GM19463 (cell line): ENCODE measurements around the gene EPB41L5.
"Not testable (repeated sequence)": the region's sequence is repeated elsewhere in the genome, so short reads cannot be mapped to it uniquely, and the experiment has no call there.

Source experiments
- ATAC-seq: cut with Tn5 transposase; IDR thresholded peaks from one replicate; pipeline ENCODE4 v1.9.1; 2021; ENCODE audit warnings: mild to moderate bottlenecking, moderate library complexity; ENCODE audit not compliant: unreplicated experiment

Gene EPB41L5

DNA sequence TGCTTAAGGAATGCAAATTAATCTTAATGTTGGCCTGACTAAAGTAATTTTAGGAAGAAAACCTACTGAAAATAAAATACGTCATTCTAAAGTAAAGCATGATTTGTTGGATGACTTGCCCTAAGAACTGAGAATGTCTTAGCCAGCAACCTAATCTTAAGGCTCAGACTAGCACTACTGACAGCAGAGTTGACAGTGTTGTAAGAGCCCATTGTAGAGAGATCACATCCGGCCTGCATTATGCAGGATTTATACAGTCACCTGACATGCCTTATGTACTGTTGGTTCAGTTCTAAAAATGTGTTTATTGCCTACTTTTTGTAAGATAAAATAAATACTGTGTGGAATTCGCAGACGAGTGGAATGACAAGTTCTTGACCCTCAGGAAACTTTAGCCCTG is 128.0 kb downstream of the EPB41L5 start:
- no peak for ATAC-seq

DNA sequence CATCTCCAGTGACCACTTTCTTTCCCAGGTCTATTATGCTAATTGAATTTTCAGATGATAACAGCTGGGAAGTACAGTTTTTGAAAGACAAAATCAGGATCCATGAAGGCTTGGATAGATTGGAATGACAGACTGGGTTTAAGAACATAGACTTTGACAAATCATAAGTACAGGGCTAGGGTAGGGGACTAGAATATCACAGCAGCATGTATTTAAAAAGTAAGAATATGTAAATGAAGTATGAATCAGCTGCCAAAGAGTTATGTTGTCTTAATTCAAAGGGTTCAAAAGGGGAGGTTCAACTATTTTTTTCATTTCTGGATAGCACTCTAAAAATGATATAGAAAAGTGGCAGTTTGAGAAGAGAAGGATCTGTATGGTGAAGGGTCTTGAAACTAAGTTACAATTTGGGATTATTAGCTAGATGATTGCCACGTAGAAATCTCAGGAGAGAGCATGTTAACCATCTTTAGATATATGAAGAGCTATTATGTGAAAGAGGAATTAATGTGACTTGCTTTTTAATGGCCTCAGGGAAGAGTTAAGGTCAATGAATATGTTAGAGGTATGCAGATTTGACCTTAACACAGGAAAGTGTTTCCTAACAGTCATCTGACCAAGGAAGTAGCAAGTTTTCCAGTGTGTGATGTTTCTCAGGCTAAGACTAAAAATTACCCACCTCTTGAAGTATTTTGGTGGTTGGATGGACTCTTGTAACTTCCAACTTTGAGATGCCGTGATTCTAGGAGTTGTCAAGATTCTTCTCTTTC is 128.6 kb downstream of the EPB41L5 start:
- ATAC-seq = no peak

DNA sequence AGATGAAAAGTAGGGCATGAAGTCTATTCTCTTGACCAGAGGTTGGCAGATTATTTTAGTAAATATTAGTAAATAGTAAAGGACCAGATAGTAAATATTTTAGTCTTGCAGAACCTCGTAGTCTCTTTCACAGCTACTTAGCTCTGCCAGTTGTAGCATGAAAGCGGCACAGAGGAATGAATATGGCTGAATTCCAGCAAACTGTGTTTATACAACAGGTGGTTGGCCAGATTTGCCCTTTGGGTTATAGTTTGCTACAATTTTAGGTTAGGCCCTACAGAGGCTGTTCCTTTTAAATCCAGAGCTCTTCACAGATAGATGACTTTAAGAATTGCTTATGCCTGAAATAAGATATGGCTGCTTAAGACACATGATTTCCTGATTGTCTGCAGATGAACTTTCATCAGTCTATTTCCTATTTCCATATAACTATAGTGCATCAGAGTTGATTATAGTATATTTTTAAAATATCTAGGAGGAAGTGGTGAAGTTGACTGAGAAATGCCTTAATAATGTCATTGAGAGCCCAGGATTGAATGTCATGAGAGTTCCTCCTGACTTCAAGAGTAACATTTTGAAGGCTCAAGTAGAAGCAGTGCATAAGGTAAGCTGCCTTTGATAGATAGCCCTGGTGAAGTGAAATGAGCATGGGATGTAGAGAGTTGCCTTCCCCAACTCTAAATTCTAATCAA is 129.8 kb downstream of the EPB41L5 start:
- no peak for ATAC-seq

DNA sequence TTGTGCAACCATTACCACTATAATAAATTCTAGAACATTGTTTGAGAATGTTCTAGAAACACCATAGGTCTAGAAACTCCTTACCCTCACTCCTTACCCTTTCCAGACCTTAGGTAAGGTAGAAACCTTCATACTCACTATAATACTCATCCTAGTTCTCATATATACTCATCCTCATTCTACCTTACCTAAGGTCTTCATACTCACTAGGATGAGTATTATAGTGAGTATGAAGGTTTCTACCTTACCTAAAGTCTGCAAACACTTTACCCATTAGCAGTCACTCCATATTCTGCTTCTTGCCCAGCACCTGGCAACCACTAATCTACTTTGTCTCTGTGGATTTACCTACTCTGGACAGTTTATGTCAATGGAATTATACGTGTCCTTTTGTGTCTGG is 135.4 kb downstream of the EPB41L5 start:
- no peak for ATAC-seq

DNA sequence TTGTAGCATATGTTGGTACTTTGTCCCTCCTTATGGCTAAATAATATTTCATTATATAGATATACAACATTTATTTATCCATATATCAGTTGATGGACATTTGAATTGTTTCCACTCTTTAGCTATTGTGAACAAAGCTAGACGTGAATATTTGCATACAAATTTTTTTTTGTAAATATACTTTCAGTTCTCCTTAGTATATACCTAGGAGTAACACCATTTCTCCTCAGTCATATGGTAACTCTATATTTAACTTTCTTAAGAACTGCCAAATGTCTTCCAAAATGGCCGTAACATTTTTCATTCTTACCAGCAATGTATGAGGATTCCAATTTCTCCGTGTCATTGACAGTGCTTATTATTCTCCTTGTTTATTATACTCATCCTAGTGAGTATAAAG is 135.8 kb downstream of the EPB41L5 start:
- ATAC-seq = no peak

DNA sequence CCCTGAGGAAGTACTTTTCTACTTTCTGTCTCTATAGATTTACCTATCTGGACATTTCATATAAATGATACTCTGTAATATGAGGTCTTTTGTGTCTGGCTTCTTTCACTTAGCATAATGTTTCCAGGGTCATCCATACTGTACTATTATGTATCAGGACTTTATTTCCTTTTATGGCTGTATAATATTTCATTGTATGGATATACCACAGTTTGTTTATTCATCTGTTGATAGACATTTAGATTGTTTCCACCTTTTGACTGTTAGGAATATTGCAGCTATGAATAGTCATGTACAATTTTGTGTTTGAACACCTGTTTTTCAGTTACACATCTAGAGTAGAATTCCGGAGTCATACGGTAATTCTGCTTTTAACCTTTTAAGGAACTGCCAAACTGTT is 136.5 kb downstream of the EPB41L5 start:
- ATAC-seq = no peak

DNA sequence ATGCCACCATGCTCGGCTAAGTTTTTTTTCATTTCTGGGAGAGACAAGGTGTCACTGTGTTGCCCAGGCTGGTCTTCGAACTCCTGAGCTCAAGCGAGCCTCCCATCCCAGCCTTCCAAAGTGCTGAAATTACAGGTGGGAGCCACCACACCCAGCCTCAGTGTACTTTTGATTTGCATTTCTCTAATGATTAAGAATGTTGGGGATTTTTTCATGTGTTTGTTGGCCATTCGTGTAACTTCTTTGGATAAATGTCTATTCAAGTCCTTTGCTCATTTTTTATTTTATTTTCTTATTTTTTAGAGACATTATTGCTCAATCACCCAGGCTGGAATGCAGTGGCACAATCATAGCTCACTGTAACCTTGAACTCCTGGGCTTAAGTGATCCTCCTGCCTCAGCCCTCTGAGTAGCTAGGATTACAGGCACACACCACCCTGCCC is 137.2 kb downstream of the EPB41L5 start:
- no peak for ATAC-seq

DNA sequence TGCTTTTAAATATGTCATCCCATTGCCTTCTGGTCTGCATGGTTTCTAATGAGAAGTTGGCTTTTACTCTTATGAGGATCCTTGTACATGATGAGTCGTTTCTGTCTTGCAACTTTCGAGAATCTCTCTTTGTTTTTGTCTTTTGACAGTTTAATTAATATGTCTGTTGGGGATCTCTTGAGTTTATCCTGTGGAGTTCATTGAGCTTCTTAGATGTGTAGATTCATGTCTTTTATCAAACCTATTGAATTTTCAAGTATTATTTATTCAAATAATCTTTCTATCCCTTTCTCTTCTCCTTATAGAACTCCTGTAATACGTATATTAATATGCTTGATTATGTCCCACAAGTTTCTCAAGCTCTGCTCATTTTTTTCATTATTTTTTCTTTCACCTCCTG is 142.4 kb downstream of the EPB41L5 start:
- no peak for ATAC-seq

DNA sequence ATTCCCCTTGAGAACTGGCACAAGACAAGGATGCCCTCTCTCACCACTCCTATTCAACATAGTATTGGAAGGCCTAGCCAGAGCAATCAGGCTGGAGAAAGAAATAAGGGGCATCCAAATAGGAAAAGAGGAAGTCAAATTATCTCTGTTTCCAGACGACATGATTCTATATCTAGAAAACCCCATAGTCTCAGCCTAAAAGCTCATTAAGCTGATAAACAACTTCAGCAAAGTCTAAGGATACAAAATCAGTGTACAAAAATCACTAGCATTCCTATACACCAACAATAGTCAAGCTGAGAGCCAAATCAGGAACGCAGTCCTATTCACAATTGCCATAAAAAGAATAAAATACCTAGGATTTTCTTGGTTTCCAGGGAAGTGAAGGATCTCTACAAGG is 145.8 kb downstream of the EPB41L5 start:
- not testable (repeated sequence) for ATAC-seq

DNA sequence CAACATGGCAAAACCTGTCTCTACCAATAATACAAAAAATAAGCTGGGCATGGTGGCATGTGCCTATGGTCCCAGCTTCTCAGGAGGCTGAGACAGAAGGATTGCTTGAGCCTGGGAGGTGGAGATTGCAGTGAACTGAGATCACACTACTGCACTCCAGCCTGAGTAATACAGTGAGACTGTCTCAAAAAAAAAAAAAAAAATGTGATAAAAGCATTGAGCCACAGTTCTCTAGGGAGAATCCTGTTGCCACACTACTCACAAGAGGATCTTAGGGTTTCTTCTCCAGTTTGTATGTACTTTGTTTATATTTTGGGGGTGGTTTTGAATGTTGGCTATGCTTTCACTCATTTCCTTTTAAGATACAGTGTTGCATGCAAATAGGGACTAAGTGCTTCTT is 148.3 kb downstream of the EPB41L5 start:
- no peak for ATAC-seq

DNA sequence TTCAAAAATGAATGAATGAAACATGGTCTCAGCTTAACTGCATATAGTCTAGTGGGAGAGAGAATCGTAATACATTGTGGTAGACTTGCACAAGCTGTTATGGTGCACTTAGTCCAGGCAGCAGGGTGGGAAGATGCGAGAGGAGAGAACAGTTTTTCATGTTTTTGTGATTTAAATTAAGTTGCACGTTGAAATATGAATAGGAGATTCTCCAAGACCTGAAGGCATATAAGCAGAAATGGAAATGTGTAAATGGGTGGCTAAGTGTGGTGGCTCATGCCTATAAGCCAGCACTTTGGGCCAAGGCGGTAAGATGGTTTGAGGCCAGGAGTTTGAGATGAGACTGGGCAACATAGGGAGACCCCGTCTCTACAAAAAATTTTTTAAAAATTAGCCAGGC is 149.8 kb downstream of the EPB41L5 start:
- ATAC-seq = no peak

DNA sequence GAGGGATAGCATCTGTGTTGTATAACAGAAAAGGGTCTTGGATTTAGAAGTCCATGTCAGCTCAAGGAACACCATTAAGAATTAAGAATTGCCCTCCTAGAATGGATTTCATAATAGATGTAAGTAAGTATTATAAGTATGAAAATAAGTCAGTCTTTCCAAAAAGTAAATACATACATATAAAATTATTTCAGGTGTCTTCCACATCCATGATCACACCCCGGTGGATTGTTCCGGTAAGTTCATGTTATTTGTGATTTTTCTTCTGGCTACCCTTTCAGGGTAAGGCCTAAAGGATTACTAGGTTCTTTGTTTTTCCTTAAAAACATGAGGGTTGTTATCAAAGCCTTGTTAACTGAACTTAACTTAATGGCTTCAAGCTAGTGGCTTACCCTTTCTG is 154.4 kb downstream of the EPB41L5 start:
- no peak for ATAC-seq

DNA sequence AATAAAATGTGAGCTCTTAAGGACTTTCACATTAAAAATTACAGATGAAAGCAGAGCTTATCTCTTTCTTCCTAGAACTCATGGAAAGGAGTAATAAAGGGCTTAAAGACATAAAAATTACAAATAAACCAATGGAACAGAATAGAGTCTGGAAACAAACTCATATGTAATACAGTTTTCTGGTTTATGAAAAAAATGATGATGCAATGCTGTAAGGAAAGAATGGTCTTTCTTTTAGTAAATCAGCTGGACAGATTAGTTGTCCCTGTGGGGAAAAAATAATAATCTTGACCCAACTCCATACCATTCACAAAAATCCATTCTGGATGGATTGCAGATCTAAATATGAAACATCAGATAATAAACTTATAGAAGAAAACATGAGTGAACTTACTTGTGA is 156.1 kb downstream of the EPB41L5 start:
- no peak for ATAC-seq

DNA sequence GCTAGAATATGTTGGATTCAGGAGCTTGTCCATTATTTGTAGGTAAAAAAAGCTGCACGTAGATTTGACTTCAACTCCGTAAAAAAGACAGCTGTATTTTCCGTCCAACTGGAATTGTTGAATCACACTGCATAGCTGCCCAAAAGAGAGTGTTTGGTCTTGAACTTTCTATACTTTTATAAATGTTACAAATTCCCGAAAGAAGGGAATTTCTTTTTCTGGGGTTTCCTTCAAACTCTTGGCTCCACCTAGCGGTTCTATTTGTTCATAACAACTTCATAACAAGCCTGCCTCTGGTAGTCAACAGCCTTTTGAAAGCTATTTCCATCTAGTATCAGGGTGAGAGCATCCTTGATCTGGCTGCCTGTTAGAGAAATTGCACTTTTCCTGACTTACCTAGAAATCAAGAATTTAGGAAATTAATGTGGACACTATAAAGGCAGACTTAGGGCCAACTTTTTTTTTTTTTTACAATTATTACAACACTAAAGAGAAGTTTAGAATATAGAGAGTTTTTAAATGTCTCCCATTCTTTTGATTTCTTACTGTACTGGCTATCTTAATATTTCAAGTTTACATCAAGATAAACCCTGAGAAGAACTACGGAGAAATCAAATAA is 162.2 kb downstream of the EPB41L5 start:
- ATAC-seq = no peak

DNA sequence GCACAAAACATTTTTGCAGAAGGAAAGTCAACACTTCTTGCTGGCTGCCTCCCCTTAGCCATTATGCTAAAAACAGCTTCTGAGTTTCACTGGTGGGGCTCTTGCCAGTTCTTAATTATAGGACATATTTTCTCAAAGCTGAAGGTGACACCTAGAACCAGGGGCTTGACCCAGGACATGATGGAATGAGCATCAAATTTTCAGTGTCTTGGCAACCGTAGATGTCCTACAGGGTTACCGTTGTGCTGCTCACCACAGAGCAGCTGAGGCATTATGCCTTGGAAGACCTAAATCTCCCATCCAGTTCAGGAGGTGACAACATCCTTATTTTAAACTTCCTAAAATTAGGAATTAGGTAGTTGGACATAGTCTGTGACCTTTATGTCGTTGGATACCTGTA is 163.6 kb downstream of the EPB41L5 start:
- no peak for ATAC-seq

DNA sequence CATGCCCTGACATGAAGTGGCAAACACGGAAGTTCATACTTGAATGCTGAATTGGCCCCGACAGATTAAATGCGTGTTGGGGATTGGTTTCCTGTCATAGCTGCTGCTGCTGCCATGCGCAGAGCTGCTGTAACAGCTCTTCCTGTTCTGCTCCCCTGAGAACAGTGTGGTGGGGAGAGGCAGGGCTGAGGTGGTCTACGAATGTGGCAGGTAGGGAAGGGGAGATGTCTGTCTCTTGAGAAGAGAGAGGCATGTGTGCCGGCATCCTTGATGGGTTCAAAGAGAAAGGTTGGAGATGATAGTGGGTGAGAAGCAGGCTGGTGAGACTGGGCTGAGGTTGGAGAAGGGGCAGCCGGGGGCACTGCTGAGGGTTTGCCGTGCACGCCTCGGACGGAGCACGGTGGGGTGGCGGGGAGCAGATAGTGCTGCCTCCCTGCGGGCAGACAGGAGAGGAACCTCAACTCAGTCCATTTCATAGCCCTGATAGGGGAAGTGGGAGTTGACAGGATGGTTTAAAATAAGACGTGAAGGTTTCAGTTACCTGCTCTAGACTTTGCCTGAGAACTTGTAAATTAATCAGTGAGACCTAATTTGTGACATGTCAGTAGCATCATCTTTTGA is 164.2 kb downstream of the EPB41L5 start:
- ATAC-seq = peak; percentile 96

DNA sequence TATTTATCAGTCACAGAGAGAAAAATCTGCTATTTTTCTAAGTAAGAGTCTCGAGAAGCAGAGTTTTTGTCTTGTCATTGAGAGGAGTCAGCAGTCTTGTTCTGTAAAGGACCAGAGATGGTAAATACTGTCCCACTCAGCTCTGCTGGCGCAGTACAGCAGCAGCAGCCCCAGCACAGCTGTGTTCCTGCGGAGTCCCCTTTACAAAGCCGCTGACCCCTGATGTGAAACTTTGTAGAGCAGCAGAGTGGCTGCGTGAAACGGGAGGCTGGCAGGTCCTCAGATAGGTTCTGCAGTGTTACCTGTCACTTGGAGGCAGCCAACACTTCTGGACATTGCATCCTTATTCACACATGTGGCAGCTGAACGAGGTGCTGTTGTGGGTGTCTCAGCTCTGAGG is 165.1 kb downstream of the EPB41L5 start:
- ATAC-seq = no peak

DNA sequence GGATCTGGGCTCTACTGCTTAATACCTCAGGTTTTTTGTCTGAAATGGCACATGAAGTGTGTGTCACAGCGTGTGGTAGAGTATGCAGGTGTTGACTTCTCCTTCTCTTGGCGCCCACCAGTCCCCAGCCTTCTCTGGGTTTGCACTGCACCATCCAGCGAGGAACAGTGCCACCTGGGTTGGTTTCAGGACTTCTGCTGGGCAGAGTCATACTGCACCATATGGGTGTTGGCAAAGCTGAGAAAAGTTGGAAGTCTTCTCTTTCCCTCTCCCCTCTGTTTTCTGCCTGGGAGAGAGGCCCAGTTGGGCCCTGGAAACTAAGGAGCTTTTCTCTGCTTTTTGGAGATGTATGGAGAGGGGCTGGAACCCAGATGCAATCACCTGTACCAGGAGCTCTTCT is 166.5 kb downstream of the EPB41L5 start:
- no peak for ATAC-seq

DNA sequence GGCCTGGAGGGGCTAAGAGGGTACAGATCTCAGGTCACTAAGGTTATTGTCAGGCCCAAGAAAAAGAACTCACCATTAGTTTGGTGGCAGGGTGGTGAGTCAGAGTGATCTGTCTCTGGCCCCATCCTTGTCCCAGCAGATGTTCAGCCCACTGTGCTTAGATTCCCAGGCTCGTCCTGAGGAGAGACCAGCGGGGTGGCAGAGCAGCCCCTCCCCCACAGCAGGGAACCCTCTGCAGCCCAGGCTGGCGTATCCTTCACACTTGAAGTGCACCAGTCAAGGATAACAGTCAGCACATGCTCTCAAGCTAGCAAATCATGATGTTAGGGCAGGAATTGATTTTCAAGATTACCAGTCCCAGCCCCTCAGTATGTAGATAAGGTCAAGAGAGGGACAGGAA is 167.2 kb downstream of the EPB41L5 start:
- ATAC-seq = no peak

DNA sequence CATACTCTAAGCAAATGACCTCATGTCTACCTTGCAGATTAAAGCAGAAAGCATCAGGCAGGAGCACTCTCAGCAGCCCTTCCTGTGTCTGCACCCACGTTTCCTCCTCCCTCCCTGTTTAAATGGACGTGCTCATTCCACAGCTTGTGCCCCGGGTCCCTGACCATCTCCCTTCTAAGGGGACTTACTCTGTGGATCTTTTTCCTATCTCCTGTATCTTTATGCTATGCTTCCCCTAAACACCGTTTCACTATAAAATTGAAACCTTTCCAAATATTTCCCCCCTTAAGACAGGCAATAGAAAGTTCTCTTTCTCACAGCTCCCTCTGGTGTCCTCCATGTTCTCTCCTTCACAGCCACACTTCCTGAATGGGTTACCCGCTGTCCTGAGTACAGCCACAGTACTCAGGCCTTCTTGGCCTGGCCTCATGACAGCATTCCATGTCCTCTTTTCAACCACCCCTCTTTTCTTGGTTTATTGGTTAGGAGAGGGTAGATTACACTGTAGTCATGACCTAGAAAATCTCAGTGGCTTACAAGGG is 169.2 kb downstream of the EPB41L5 start:
- ATAC-seq = no peak

DNA sequence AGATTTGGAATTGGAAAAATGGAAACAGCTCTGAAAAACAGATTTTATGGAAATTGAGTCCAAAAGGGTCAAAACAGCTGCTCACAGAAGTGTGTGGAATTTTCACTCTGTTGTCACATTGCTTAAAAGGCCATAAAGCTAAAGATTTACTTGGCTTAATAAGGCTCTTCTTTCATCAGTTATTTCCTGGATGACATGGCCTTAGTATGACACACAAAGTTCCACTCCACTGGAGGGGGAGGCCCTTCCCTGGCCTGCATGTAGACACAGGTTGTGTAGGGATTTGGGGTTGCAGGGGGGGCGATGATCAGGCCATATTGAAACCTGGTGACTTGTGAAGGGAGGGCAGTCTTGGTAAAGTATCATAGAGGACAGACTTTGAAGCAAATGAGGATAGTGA is 176.3 kb downstream of the EPB41L5 start:
- no peak for ATAC-seq
